Thyroid gland (tissue), 4 donors: Measurements from ENCODE around the gene CWC22.

ENCODE experiments used
- CTCF ChIP-seq, 6 experiments: fragments of 200-600 bp in 3 of 6; fragments of 450-650 bp in 3 of 6; sonication (generic) in 3 of 6; IDR thresholded peaks; one replicate each; pipeline ENCODE4 v1.5.1; 2016 to 2019; ENCODE audit warnings: antibody characterized with exemption in 6 of 6, mild to moderate bottlenecking in 2 of 6, inconsistent platforms in 1 of 6, moderate library complexity in 1 of 6
- POLR2A ChIP-seq, 2 donors: fragments of 450-650 bp; IDR thresholded peaks; one replicate each; pipeline ENCODE4 v1.6.1; 2017; ENCODE audit warnings: antibody characterized with exemption in 2 of 2, mild to moderate bottlenecking in 2 of 2, moderate library complexity in 1 of 2

DNA sequence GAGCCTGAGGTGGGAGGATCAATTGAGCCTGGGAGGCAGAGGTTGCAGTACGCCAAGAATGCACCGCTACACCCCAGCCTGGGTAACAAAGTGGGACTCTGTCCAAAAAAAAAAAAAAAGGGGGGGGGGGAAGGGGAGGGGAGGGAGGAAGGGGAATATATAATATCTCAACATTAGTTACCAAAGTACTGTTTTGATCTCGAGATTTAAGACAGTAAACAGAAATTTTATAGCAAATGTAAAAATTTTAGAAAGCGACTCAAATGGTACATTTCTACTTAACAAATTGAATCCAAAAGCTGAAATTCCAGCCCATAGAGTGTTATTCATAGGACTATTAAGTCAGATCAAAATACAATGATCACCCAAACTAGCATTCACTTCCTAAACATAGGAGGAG is 60.8 kb downstream of the CWC22 start:
- TF ChIP-seq CTCF (IDR thresholded peaks at IDR 0.05) (no peak), POLR2A (IDR thresholded peaks at IDR 0.05) (no peak)
